ENCODE measurements around the gene PKP1. TPM values are rescaled to one million over a fixed set of nuclear protein-coding genes. Genes with fewer than 3 reads are reported as not detected.

PKP1 gene
- polyA plus RNA-seq, 12 donors = 3.8 to 125 (median 6.6) TPM; not detected in 1

- no peak for DNase-seq
Measured at GRCh38 chr1:201259476-201260235, 23.6 kb upstream of the PKP1 start.

- DNase-seq = peak; percentile 54
Measured at GRCh38 chr1:201260236-201260590, 23.1 kb upstream of the PKP1 start.

DNA sequence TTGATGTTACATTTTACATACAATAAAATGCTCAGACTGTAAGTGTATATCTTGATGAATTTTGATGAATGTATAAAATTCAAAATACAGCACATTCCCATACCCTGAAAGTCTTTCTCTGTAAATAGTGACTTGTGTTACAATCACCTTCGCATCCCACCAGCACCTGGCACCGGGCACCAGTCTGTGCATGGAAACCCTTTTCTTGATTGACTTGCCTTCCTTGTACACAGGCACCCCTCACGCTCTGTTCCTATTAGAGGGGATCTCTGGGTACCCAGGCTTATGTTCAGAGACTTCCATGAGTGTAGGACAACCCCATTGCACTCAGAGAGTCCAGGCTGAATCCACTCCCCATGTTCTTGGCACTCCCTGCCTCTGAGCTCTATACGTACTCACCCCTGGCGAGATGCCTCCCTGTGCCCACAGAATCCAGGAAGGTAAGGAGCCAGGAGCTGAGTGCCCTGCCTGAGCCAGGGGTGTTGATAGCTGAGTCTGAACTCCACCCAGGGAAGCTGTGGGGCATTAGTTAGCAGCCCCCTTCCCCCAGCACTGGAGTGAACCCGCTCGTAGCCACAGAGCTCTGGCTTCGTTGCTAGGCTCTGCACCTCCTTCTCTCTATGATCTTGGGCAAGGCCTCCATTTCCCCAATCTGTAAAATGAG is 22.5 kb upstream of the PKP1 start:
- no peak for DNase-seq

DNA sequence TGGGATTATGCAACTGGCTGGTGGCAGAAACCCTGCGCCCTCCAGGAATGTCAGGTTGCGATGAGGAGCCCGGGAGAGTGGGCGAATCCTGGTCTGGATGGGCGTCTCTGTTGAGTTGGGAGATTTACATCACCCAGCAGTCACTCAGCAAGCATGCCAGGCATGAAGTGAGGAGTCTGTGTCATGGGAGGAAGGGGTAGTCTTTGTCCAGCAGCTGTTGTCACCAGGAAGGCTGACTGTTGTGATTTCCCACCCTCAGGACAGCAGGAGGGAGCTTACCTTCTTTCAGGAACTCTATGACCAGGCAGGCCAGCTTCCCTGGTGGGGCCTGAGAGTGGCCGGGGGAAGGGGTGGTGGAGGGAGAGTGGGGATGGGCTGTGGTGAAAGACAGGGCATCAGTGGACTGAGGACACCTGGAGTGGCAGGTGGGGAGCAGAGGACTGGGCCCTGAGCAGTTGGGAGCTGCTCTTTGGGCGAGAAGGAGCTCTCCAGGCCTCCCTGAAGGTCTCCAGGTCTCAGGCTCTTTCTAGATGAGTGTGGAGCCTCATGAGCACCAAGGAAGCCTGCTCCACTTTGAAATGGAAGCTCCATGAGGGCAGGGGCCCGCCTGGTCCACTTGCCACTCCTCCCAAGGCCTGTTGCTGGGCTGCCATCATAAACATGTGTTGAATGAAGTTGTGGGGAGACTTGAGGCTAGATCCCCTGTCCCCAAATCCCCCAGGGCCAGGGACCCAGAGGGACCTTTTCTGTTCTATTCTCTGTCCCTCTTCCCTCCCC is 21.3 kb upstream of the PKP1 start:
- DNase-seq = no peak

GRCh38 chr1:201262963-201263608 is 20.2 kb upstream of the PKP1 start:
- no peak for DNase-seq

DNA sequence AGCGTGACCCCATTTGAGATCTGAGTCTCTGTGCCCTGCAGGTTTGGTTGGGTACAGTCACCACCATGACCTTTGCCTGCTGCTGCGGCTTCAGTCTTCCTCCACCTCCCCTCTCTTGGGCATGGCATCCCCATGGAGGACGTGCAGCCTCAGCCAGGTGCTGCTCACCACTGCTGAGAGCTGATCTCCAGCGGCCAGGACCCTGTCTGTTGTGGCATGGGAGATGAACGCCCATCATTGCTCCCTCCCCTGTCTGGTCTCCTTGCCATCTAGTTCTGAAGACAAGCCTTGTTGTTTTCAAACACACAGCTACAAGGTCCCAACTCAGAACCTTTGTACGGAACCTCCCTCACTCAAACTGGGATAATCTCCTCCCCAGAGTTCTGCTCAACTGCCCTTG is 19.2 kb upstream of the PKP1 start:
- DNase-seq = no peak

DNA sequence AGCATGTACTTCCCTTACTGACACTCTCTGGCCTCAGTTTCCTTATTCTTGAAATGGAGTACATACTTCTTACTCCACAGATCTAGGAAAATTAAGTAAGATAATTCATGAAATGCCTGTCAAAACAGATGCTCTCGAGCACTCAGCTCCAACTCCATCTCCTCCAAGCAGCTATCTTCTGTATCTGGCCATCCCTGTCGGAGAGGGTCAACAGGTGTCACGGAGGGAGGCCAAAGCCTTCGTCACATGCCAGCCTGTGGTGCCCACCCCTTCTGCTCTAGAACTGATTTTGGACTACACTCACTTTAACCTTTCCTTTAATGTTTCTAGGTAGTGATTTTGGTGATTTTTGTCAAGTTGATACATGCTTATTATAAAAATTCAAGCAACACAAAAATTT is 18.8 kb upstream of the PKP1 start:
- DNase-seq = no peak

- DNase-seq = no peak
Measured at GRCh38 chr1:201265756-201266155, 17.6 kb upstream of the PKP1 start.

DNA sequence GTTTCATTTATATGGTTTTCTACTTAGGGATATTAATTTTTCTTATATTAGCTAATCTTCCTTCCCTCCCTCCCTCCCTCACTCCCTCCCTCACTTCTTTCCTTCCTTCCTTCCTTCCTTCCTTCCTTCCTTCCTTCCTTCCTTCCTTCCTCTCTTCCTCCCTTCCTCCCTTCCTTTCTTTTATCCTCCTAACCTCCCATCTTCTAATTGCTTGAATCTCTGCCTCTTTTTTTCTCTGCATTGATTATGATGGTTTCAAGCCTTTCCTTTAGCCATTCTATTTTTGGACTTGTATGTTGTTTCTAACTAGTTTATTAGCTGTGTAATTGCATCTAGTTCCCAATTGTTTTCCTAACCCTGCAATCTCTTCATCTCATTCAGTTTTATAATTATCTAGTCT is 17.0 kb upstream of the PKP1 start:
- no peak for DNase-seq

GRCh38 chr1:201266774-201267173 is 16.5 kb upstream of the PKP1 start:
- no peak for DNase-seq

DNA sequence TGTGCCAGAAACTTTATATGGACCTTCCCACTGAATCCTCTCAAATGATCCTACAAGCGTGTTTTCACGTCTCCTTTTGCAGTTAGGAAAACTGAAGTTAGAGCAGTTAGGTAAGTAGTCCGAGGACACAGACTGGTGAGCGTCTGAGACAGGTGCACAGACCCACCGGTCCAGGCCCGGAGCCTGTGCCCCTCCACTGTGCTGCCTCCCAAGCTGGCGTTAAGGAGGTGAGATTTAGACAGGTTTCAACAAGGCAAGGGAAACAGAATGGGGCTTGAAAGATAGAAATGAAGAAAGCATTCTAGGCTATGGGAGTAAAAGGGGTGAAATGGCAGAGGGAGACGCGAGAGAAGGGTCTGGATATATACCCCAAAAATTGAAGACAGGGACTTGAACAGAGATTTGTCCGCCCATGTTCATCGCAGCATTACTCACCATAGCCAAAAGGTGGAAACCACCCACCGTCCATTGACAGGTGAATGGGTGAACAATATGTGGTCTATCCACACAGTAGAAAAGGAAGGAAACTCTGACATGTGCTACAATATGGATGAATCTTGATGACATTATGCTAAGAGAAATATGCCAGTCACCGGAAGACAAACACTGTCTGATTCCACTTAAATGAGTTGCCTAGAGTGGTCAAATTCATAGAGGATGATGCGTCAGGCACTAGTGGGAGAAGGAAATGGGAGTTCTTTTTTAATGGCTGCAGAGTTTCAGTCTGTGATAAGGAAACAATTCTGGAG is 15.7 kb upstream of the PKP1 start:
- no peak for DNase-seq

- peak; percentile 62 for DNase-seq
Measured at GRCh38 chr1:201268604-201269151, 14.6 kb upstream of the PKP1 start.

- no peak for DNase-seq
Measured at GRCh38 chr1:201269281-201269680, 14.0 kb upstream of the PKP1 start.

DNA sequence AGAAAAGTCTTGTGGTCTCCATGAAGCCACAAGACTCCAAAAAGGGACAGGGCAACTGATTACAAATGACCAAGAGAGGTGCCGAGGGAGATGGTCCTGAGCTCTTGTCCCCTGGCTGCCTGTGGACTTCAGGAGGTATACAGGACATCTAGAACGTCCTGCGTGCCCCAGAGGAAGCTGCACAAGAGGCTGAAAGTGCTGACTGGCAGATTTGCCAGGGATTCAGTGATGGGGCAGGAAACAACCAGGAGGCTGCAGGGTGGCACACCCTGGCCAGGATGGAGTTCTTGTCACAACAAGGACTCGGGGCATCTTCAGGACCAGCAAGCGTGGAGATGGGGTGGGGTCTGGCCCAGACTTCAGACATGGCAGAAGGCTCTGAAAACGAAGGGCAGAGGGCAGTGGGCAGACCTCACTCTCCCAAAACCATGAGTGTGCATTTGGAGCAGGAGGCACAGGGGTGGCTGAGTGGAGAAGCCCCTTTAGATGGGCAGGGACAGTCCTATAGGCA is 13.4 kb upstream of the PKP1 start:
- DNase-seq = no peak

DNA sequence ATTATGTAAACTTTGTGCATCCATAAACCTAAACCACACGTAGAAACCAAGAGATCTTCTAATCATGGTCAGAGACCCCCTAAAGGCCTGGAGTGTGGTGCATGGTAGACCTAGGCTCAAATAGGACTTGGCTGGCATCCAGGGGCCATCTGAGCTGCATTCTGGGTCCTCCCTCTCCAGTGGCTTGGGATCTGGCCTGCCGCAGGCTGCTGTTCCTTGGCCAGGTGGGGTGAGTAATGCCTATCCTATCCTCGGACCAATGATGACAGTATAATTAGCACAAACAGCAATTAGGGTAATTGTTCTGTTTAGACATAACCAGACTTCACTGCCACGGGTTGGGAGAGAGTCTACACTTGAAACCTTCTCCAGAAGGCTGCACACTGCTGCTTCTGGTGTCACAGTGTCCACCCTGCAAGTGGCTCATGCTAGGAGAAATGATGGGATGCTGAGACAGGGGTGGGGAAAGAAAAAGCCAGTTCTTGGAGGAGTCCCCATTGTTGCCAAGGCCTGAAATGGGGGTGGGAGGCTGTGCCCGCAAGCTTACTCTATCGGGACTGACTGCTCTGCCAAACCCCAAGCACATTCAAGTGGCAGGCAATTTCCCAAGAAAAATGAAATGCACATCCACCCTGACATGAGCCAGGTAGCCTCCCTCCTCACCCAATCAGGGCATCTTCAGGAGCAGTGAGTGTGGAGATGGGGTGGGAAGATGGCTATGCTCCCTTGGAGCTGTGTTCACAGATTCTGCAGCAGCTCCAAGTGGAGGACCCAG is 12.5 kb upstream of the PKP1 start:
- DNase-seq = no peak

- DNase-seq = no peak
Measured at GRCh38 chr1:201272799-201273198, 10.5 kb upstream of the PKP1 start.

- no peak for DNase-seq
Measured at GRCh38 chr1:201274616-201275252, 8.6 kb upstream of the PKP1 start.

- no peak for DNase-seq
Measured at GRCh38 chr1:201275253-201275666, 8.0 kb upstream of the PKP1 start.

DNA sequence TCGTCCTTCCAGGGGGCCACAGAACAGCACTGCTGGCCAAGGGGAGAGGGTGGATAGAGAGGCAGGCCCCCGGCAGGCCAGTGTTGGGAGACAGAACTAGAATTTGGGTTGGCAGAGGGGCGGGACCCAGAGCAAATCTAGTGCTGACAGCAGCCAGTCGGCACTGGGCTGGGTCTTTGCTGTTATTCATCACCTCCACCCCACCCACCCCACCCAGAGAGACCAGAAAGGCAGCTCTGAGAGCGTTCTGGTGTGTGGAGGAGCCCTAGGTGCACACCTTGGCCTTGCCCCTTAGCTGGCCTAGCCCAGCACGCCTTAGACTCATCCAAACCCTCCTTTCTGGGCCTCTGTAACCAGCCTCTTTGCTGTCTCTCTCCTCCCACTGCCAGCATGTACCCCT is 6.4 kb upstream of the PKP1 start:
- DNase-seq = no peak

GRCh38 chr1:201277441-201277840 is 5.9 kb upstream of the PKP1 start:
- DNase-seq = no peak

All from muscle of arm (tissue), 12 donors.